Measurements from ENCODE around the gene TULP1. TPM values are rescaled to one million over a fixed set of nuclear protein-coding genes. Genes with fewer than 3 reads are reported as not detected.
"Not testable (repeated sequence)": the region's sequence is repeated elsewhere in the genome, so short reads cannot be mapped to it uniquely, and the experiment has no call there.

Gene TULP1
- total and polyA plus RNA-seq, 2 donors from 2014 or later, result not detected

DNA sequence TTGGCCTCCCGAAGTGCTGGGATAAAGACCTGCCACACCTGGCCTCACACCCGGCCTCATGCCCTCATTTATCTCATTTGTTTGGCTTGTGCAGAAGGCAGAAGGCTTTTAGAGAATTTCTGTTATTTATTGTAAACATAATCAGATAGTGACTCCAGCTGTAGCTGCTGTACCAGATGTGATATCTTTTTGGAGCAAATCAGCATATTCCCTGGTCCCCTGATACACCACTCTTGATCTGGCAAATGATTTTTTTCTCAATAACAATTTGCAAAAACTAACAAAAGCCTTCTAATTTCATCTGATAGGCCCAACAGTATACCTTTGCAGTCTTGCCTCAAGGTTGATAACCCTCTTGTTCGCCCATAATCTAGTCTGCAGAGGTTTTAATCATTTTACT is 26.5 kb upstream of the TULP1 start:
- TF ChIP-seq, protein P1, sequence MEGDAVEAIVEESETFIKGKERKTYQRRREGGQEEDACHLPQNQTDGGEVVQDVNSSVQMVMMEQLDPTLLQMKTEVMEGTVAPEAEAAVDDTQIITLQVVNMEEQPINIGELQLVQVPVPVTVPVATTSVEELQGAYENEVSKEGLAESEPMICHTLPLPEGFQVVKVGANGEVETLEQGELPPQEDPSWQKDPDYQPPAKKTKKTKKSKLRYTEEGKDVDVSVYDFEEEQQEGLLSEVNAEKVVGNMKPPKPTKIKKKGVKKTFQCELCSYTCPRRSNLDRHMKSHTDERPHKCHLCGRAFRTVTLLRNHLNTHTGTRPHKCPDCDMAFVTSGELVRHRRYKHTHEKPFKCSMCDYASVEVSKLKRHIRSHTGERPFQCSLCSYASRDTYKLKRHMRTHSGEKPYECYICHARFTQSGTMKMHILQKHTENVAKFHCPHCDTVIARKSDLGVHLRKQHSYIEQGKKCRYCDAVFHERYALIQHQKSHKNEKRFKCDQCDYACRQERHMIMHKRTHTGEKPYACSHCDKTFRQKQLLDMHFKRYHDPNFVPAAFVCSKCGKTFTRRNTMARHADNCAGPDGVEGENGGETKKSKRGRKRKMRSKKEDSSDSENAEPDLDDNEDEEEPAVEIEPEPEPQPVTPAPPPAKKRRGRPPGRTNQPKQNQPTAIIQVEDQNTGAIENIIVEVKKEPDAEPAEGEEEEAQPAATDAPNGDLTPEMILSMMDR (IDR thresholded peaks at IDR 0.05; ENCODE audit: borderline replicate concordance, extremely low read depth, insufficient read depth), result no peak
- no peak overlapping the region for H3K27ac ChIP-seq (ENCODE audit: low read depth in 2 of 2, low read length in 2 of 2)
- intact Hi-C loops (cut with DNase I), result no loop called here
- no peaks in the 10 kb centered on the region for H3K9me3 ChIP-seq (ENCODE audit: control insufficient read depth in 2 of 3, insufficient read depth in 1 of 3, low read length in 3 of 3)
- no peak overlapping the region for H3K9ac ChIP-seq (ENCODE audit: low read length in 3 of 3)
- no peak for FAIRE-seq
- no peaks in the 10 kb centered on the region for H3K4me1 ChIP-seq (ENCODE audit: control insufficient read depth in 2 of 3, insufficient read depth in 2 of 3, low read depth in 1 of 3, low read length in 3 of 3)
- H3K4me3 ChIP-seq (ENCODE audit: low read length in 3 of 3), result no peak overlapping the region
- no peaks in the 10 kb centered on the region for H3K27me3 ChIP-seq (ENCODE audit: control insufficient read depth, insufficient read depth, low read length)
- no peaks in the 10 kb centered on the region for H3K36me3 ChIP-seq (ENCODE audit: control insufficient read depth in 2 of 3, insufficient read depth in 3 of 3, low read length in 3 of 3)
- DNase-seq, result no peak

DNA sequence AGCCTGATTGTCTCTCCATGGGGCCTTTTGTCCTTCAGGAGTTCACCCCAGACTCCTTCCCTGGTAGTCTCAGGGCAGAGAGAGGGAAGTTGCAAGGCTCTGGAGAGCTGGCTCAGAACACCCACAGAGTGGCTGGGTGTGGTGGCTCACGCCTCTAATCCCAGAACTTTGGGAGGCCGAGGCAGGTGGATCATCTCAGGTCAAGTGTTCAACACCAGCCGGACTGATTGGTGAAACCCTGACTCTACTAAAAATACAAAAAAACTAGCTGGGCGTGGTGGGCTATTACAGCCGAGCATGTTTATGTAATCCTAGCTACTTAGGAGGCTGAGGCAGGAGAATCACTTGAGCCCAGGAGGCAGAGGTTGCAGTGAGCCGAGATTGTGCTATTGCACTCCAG is 23.2 kb upstream of the TULP1 start:
- H3K27ac ChIP-seq (ENCODE audit: low read depth in 2 of 2, low read length in 2 of 2); H3K4me1 ChIP-seq (ENCODE audit: control insufficient read depth in 2 of 3, insufficient read depth in 2 of 3, low read depth in 1 of 3, low read length in 3 of 3); intact Hi-C loops (cut with DNase I); H3K9me3 ChIP-seq (ENCODE audit: control insufficient read depth in 2 of 3, insufficient read depth in 1 of 3, low read length in 3 of 3); H3K9ac ChIP-seq (ENCODE audit: low read length in 3 of 3); H3K4me3 ChIP-seq (ENCODE audit: low read length in 3 of 3); H3K36me3 ChIP-seq (ENCODE audit: control insufficient read depth in 2 of 3, insufficient read depth in 3 of 3, low read length in 3 of 3); H3K27me3 ChIP-seq (ENCODE audit: control insufficient read depth, insufficient read depth, low read length); FAIRE-seq: not testable (repeated sequence)
- peak in 1 of 5 donors; percentile 41 for DNase-seq

- Histone ChIP-seq H3K4me1 (ENCODE audit: control insufficient read depth in 2 of 3, insufficient read depth in 2 of 3, low read depth in 1 of 3, low read length in 3 of 3) (no peaks in the 10 kb centered on the region), H3K9me3 (ENCODE audit: control insufficient read depth in 2 of 3, insufficient read depth in 1 of 3, low read length in 3 of 3) (no peaks in the 10 kb centered on the region), H3K27ac (ENCODE audit: low read depth in 2 of 2, low read length in 2 of 2) (no peak overlapping the region), H3K36me3 (ENCODE audit: control insufficient read depth in 2 of 3, insufficient read depth in 3 of 3, low read length in 3 of 3) (no peaks in the 10 kb centered on the region), H3K4me3 (ENCODE audit: low read length in 3 of 3) (no peak overlapping the region), H3K27me3 (ENCODE audit: control insufficient read depth, insufficient read depth, low read length) (no peaks in the 10 kb centered on the region), H3K9ac (ENCODE audit: low read length in 3 of 3) (no peak overlapping the region)
- intact Hi-C loops (cut with DNase I), result no loop called here
- peak in 4 of 5 donors; percentile 14 to 62 (median 40) for DNase-seq
- no peak for FAIRE-seq
- TF ChIP-seq, protein P1 (IDR thresholded peaks at IDR 0.05; ENCODE audit: borderline replicate concordance, extremely low read depth, insufficient read depth), result no peak
Observed at GRCh38 chr6:35534407-35535170, 21.9 kb upstream of the TULP1 start.

DNA sequence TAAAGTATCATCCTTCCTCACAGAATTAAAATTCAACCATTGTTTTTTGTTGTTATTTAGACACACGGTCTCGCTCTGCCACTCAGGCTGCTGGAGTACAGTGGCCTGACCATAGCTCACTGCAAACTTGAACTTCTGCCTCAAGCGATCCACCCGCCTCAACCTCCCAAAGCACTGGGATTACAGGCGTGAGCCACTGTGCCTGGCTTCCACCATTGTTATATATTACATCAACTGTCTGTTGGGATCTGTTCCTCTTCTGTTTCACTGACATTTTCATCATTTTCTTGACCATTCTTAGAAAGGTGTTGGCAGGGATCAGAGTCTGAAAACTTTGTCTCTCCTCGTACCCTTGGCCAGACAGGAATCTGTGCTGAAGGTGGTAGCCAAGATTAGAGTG is 21.3 kb upstream of the TULP1 start:
- Histone ChIP-seq H3K4me1 (ENCODE audit: control insufficient read depth in 2 of 3, insufficient read depth in 2 of 3, low read depth in 1 of 3, low read length in 3 of 3) (no peaks in the 10 kb centered on the region), H3K27ac (ENCODE audit: low read depth in 2 of 2, low read length in 2 of 2) (no peak overlapping the region), H3K9ac (ENCODE audit: low read length in 3 of 3) (no peak overlapping the region), H3K4me3 (ENCODE audit: low read length in 3 of 3) (no peak overlapping the region), H3K27me3 (ENCODE audit: control insufficient read depth, insufficient read depth, low read length) (no peaks in the 10 kb centered on the region), H3K36me3 (ENCODE audit: control insufficient read depth in 2 of 3, insufficient read depth in 3 of 3, low read length in 3 of 3) (no peaks in the 10 kb centered on the region), H3K9me3 (ENCODE audit: control insufficient read depth in 2 of 3, insufficient read depth in 1 of 3, low read length in 3 of 3) (no peaks in the 10 kb centered on the region)
- intact Hi-C loops (cut with DNase I), result no loop called here
- FAIRE-seq, result no peak
- peak in 1 of 5 donors; percentile 16 for DNase-seq
- TF ChIP-seq, protein P1 (IDR thresholded peaks at IDR 0.05; ENCODE audit: borderline replicate concordance, extremely low read depth, insufficient read depth), result no peak
